HepG2 (cell line): ENCODE measurements around the gene SRC. TPM values are rescaled to one million over a fixed set of nuclear protein-coding genes. Genes with fewer than 3 reads are reported as not detected.
A peak's percentile ranks its signal among the peaks of the same experiment; 100 is the strongest.

Source experiments
- ARID2 ChIP-seq: sonication (generic); formaldehyde crosslinking; IDR thresholded peaks from 2 replicates; pipeline ENCODE4 v1.8.1; 2022; ENCODE audit warnings: mild to moderate bottlenecking, missing genetic modification reagents, borderline replicate concordance
- DNMT3B ChIP-seq: conservative IDR thresholded peaks from 2 replicates; pipeline ENCODE4 v1.6.1; 2016; ENCODE audit warnings: missing biosample characterization, control low read depth
- FOXA1 ChIP-seq, 2 experiments: fragments of 450-650 bp in 1 of 2; sonication (generic) in 1 of 2; formaldehyde crosslinking in 1 of 2; IDR thresholded peaks; 2 replicates each; pipeline versions ENCODE4 v1.4.0 to v1.6.1; 2016 to 2020; ENCODE audit warnings: missing genetic modification reagents in 1 of 2
- HIC2 ChIP-seq: sonication (generic); formaldehyde crosslinking; IDR thresholded peaks from 2 replicates; pipeline ENCODE4 v1.9.0; 2022; ENCODE audit warnings: low read depth, missing genetic modification reagents
- JUN ChIP-seq: sonication (generic); formaldehyde crosslinking; IDR thresholded peaks from 2 replicates; pipeline ENCODE4 v1.4.0; 2020; ENCODE audit warnings: mild to moderate bottlenecking, missing genetic modification reagents
- KLF13 ChIP-seq: sonication (generic); formaldehyde crosslinking; IDR thresholded peaks from 2 replicates; pipeline ENCODE4 v1.4.0; 2020; ENCODE audit warnings: mild to moderate bottlenecking, missing genetic modification reagents
- NFYC ChIP-seq: IDR thresholded peaks from 2 replicates; pipeline ENCODE4 v1.6.1; 2016; ENCODE audit warnings: missing genetic modification reagents, missing compliant biosample characterization
- SMARCE1 ChIP-seq: fragments of 450-650 bp; IDR thresholded peaks from 2 replicates; pipeline ENCODE4 v1.6.1; 2017; ENCODE audit warnings: borderline replicate concordance
- TGIF2 ChIP-seq: IDR thresholded peaks from 2 replicates; pipeline ENCODE4 v1.6.1; 2016; ENCODE audit warnings: control low read depth, missing compliant biosample characterization
- THYN1 ChIP-seq: sonication (generic); formaldehyde crosslinking; IDR thresholded peaks from 2 replicates; pipeline ENCODE4 v1.8.1; 2023; ENCODE audit warnings: low read depth, mild to moderate bottlenecking, moderate library complexity, missing genetic modification reagents, borderline replicate concordance
- ZBTB2 ChIP-seq: sonication (generic); formaldehyde crosslinking; IDR thresholded peaks from 2 replicates; pipeline ENCODE4 v1.8.0; 2022; ENCODE audit warnings: low read depth, missing genetic modification reagents
- ZBTB38 ChIP-seq: sonication (generic); formaldehyde crosslinking; IDR thresholded peaks from 2 replicates; pipeline ENCODE4 v1.5.1; 2020; ENCODE audit warnings: mild to moderate bottlenecking, missing genetic modification reagents
- ZC3H13 ChIP-seq: sonication (generic); formaldehyde crosslinking; IDR thresholded peaks from 2 replicates; pipeline ENCODE4 v1.8.1; 2023; ENCODE audit warnings: mild to moderate bottlenecking, missing genetic modification reagents, moderate library complexity
- ZNF317 ChIP-seq: sonication (generic); formaldehyde crosslinking; IDR thresholded peaks from 2 replicates; pipeline ENCODE4 v1.5.0; 2020; ENCODE audit warnings: mild to moderate bottlenecking, missing genetic modification reagents
- ZNF460 ChIP-seq: sonication (generic); formaldehyde crosslinking; IDR thresholded peaks from 2 replicates; pipeline ENCODE4 v1.5.1; 2020; ENCODE audit warnings: missing genetic modification reagents, mild to moderate bottlenecking, borderline replicate concordance
- ZNF543 ChIP-seq: sonication (generic); formaldehyde crosslinking; IDR thresholded peaks from 2 replicates; pipeline ENCODE4 v1.4.0; 2020; ENCODE audit warnings: mild to moderate bottlenecking, missing genetic modification reagents
- polyA plus RNA-seq, 8 experiments: library from polyadenylated mRNA; depleted of rRNA in 3 of 8; stranded (reverse) in 7 of 8; unstranded in 1 of 8; fragments of >200 nt; fragmentation: Illumina TruSeq in 4 of 8; extraction: Trizol in 4 of 8; gene quantifications; 2 replicates each; pipeline versions ENCODE4 v1.2.1 to v1.2.3, GENCODE V29; 2011 to 2016; ENCODE audit warnings: low read depth in 4 of 8, missing spikeins in 1 of 8, mixed read lengths in 1 of 8; ENCODE audit not compliant: insufficient read depth in 1 of 8
- total RNA-seq, 5 experiments: library from RNA; depleted of rRNA; stranded (reverse); fragments of >200 nt; fragmentation: Illumina TruSeq; extraction: Trizol; gene quantifications; 2 replicates each; pipeline ENCODE4 v1.2.3, GENCODE V29; 2016; ENCODE audit warnings: low read depth in 1 of 5
- TF ChIP-seq, protein P1 (sequence below): sonication (generic); formaldehyde crosslinking; IDR thresholded peaks from 2 replicates; pipeline ENCODE4 v1.4.0; 2020; ENCODE audit warnings: missing genetic modification reagents
- TF ChIP-seq, protein P2 (sequence below): sonication (generic); formaldehyde crosslinking; IDR thresholded peaks from 2 replicates; pipeline ENCODE4 v1.4.0; 2020; ENCODE audit warnings: missing genetic modification reagents, borderline replicate concordance
- TF ChIP-seq, protein P3 (sequence below): sonication (generic); formaldehyde crosslinking; IDR thresholded peaks from 2 replicates; pipeline ENCODE4 v1.4.0; 2020; ENCODE audit warnings: missing genetic modification reagents
- TF ChIP-seq, protein P4 (sequence below): sonication (generic); formaldehyde crosslinking; IDR thresholded peaks from 2 replicates; pipeline ENCODE4 v1.4.0; 2020; ENCODE audit warnings: low read depth, mild to moderate bottlenecking, missing genetic modification reagents

SRC gene
- total and polyA plus RNA-seq, 2 of the 13 experiments (the other 11 are each of a cell fraction or from before 2014, with no cell fraction given) = 54.7 to 192 TPM

- TF ChIP-seq ZC3H13 (CRISPR knock-in tag) (no peak), FOXA1 (IDR thresholded peaks at IDR 0.05) (no peak), FOXA1 (CRISPR knock-in tag; IDR thresholded peaks at IDR 0.05) (0 out of 2 replicates have a peak, but pooled peaks have one; percentile 7), ZNF543 (CRISPR knock-in tag) (no peak), HIC2 (0 out of 2 replicates have a peak, but pooled peaks have one; percentile 28), THYN1 (no peak), ZBTB2 (CRISPR knock-in tag) (no peak), ZNF460 (no peak), ARID2 (no peak), DNMT3B (CRISPR knock-in tag) (no peak), TGIF2 (CRISPR knock-in tag) (no peak), JUN (CRISPR knock-in tag) (peak; percentile 38; the same call in 1 of the 2 replicates), ZBTB38 (peak; percentile 58; the same call in 1 of the 2 replicates), ZNF317 (CRISPR knock-in tag) (0 out of 2 replicates have a peak, but pooled peaks have one; percentile 8), KLF13 (CRISPR knock-in tag) (no peak), NFYC (no peak), SMARCE1 (no peak)
- TF ChIP-seq, protein P1, sequence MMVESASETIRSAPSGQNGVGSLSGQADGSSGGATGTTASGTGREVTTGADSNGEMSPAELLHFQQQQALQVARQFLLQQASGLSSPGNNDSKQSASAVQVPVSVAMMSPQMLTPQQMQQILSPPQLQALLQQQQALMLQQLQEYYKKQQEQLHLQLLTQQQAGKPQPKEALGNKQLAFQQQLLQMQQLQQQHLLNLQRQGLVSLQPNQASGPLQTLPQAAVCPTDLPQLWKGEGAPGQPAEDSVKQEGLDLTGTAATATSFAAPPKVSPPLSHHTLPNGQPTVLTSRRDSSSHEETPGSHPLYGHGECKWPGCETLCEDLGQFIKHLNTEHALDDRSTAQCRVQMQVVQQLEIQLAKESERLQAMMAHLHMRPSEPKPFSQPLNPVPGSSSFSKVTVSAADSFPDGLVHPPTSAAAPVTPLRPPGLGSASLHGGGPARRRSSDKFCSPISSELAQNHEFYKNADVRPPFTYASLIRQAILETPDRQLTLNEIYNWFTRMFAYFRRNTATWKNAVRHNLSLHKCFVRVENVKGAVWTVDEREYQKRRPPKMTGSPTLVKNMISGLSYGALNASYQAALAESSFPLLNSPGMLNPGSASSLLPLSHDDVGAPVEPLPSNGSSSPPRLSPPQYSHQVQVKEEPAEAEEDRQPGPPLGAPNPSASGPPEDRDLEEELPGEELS (CRISPR knock-in tag) = no peak
- TF ChIP-seq, protein P2, sequence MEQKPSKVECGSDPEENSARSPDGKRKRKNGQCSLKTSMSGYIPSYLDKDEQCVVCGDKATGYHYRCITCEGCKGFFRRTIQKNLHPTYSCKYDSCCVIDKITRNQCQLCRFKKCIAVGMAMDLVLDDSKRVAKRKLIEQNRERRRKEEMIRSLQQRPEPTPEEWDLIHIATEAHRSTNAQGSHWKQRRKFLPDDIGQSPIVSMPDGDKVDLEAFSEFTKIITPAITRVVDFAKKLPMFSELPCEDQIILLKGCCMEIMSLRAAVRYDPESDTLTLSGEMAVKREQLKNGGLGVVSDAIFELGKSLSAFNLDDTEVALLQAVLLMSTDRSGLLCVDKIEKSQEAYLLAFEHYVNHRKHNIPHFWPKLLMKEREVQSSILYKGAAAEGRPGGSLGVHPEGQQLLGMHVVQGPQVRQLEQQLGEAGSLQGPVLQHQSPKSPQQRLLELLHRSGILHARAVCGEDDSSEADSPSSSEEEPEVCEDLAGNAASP = peak; percentile 80; the same call in 1 of the 2 replicates
- TF ChIP-seq, protein P3, sequence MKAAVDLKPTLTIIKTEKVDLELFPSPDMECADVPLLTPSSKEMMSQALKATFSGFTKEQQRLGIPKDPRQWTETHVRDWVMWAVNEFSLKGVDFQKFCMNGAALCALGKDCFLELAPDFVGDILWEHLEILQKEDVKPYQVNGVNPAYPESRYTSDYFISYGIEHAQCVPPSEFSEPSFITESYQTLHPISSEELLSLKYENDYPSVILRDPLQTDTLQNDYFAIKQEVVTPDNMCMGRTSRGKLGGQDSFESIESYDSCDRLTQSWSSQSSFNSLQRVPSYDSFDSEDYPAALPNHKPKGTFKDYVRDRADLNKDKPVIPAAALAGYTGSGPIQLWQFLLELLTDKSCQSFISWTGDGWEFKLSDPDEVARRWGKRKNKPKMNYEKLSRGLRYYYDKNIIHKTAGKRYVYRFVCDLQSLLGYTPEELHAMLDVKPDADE (CRISPR knock-in tag) = no peak
- TF ChIP-seq, protein P4, sequence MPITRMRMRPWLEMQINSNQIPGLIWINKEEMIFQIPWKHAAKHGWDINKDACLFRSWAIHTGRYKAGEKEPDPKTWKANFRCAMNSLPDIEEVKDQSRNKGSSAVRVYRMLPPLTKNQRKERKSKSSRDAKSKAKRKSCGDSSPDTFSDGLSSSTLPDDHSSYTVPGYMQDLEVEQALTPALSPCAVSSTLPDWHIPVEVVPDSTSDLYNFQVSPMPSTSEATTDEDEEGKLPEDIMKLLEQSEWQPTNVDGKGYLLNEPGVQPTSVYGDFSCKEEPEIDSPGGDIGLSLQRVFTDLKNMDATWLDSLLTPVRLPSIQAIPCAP = no peak
Observed at GRCh38 chr20:37333848-37334318, 12.1 kb upstream of the SRC start (continued).
